Ishikawa (cell line): ENCODE data around the gene PHACTR4.

Experiments
- CEBPB ChIP-seq: IDR thresholded peaks from 2 replicates; pipeline ENCODE4 v1.6.1; 2012
- EGR1 ChIP-seq: IDR thresholded peaks from 2 replicates; pipeline ENCODE4 v1.6.1; 2012
- TAF1 ChIP-seq: IDR thresholded peaks from 2 replicates; pipeline ENCODE4 v1.6.1; 2012; ENCODE audit warnings: low read depth, mild to moderate bottlenecking
- TCF12 ChIP-seq: IDR thresholded peaks from 2 replicates; pipeline ENCODE4 v1.6.1; 2012; ENCODE audit warnings: low read depth
- YY1 ChIP-seq: IDR thresholded peaks from 2 replicates; pipeline ENCODE4 v1.6.1; 2012; ENCODE audit warnings: low read depth

- TF ChIP-seq TCF12, result no peak
- no peak for TF ChIP-seq CEBPB
- no peak for TF ChIP-seq EGR1
- no peak for TF ChIP-seq TAF1
- no peak for TF ChIP-seq YY1
These were observed 30.6 kb upstream of the PHACTR4 start for GRCh38 chr1:28338897-28339296.
